Measurements from ENCODE around the gene HSPBAP1.

Gene HSPBAP1

DNA sequence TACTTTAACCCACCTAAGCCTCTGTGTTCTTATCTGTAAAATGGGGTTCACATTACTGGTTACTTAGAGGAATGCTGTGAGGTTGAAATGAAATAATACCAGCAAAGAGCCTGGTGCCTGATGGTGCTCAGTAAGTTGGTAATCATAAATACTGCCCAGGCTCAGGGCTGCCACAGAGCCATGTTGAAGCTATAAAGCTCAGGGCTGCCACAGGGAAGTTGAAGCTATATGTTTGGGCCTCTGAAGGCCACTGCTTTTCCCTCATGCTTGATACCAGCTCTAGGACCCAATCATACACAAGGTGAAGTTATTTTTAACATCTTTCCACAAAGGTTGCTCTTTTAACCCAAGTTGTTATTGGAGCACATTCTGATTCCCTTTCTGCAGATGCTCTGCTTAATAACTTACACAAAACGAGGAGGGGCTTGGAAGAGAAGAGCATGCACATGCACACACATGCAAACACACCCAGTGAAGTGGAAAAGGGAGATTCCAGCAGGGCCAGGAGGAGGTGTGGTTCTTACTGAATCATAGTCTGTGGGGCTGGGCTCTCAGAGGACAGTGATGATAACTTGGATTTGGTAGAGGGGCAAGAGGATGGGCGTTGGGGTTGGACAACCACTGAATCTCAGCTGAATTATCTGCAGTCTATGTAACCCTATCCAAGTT lies 95.5 kb downstream of the HSPBAP1 start:
- Histone ChIP-seq H3K36me3 (ENCODE audit: insufficient read depth, low read depth, low read length) (peaks cover 18% of the 10 kb centered on the region; the same call in 1 of the 2 replicates), H3K9ac (ENCODE audit: low read depth, low read length) (no peak overlapping the region), H3K9me3 (ENCODE audit: insufficient read depth, low read depth, low read length) (no peaks in the 10 kb centered on the region), H3K4me1 (ENCODE audit: insufficient read depth, low read length) (no peaks in the 10 kb centered on the region), H3K27ac (ENCODE audit: low read length) (no peak overlapping the region), H3K4me3 (ENCODE audit: low read length) (no peak overlapping the region), H3K27me3 (ENCODE audit: insufficient read depth, low read length) (no peaks in the 10 kb centered on the region)

- H3K27ac ChIP-seq (ENCODE audit: low read length), result no peak overlapping the region
Observed at GRCh38 chr3:122695927-122696561, 97.6 kb downstream of the HSPBAP1 start.

DNA sequence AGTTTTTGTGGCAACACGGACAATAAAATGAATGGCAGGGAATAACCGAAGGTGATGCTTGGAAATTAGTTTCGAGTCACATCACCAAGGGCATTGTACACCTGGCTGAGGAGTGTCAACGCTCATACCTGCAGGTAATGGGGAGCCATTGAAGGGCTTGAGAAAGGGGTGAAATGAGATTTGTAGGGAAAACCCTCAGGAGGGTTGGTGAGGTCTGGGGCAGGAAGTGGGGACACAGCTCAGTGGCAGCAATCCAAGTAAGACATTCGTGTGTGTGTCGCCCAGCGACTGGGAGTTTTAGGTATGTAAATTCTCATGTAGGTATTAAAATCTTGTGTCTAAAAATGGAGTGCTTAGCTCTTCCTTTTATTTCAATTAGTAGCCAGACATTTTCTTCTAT lies 98.7 kb downstream of the HSPBAP1 start:
- Histone ChIP-seq H3K27ac (ENCODE audit: low read length) (no peak overlapping the region), H3K9me3 (ENCODE audit: insufficient read depth, low read depth, low read length) (no peaks in the 10 kb centered on the region), H3K4me1 (ENCODE audit: insufficient read depth, low read length) (no peaks in the 10 kb centered on the region), H3K9ac (ENCODE audit: low read depth, low read length) (no peak overlapping the region), H3K36me3 (ENCODE audit: insufficient read depth, low read depth, low read length) (peaks cover 24% of the 10 kb centered on the region; the same call in 1 of the 2 replicates), H3K27me3 (ENCODE audit: insufficient read depth, low read length) (no peaks in the 10 kb centered on the region), H3K4me3 (ENCODE audit: low read length) (no peak overlapping the region)

More at GRCh38 chr3:122695927-122696561, 97.6 kb downstream of the HSPBAP1 start:
- H3K4me1 ChIP-seq (ENCODE audit: insufficient read depth, low read length), result no peaks in the 10 kb centered on the region
- H3K27me3 ChIP-seq (ENCODE audit: insufficient read depth, low read length), result no peaks in the 10 kb centered on the region
- peaks cover 27% of the 10 kb centered on the region; the same call in 1 of the 2 replicates for H3K36me3 ChIP-seq (ENCODE audit: insufficient read depth, low read depth, low read length)
- no peak overlapping the region for H3K9ac ChIP-seq (ENCODE audit: low read depth, low read length)
- H3K4me3 ChIP-seq (ENCODE audit: low read length), result no peak overlapping the region
- no peaks in the 10 kb centered on the region for H3K9me3 ChIP-seq (ENCODE audit: insufficient read depth, low read depth, low read length)

DNA sequence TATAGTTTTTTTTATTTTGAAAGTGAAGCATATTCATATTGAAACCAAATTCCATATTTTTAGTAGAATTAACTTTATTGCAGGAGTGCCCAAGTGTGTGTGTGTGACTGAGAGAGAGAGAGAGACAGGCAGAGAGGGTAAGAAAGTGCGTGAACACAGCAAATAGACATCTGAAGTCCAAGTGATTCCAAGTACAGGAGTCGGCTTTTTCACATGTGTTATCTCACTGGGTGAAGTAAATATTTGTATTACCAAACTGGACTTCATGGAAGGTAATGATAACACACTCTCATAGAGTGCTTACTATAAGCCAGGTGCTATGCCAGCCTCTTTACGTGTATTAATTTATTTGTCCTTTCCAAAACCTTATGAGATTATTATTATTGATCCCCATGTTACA lies 101.0 kb downstream of the HSPBAP1 start:
- H3K9me3 ChIP-seq (ENCODE audit: insufficient read depth, low read depth, low read length), result no peaks in the 10 kb centered on the region
- H3K27me3 ChIP-seq (ENCODE audit: insufficient read depth, low read length), result no peaks in the 10 kb centered on the region
- H3K4me1 ChIP-seq (ENCODE audit: insufficient read depth, low read length), result no peaks in the 10 kb centered on the region
- no peak overlapping the region for H3K27ac ChIP-seq (ENCODE audit: low read length)
- no peak overlapping the region for H3K4me3 ChIP-seq (ENCODE audit: low read length)
- no peak overlapping the region for H3K9ac ChIP-seq (ENCODE audit: low read depth, low read length)
- H3K36me3 ChIP-seq (ENCODE audit: insufficient read depth, low read depth, low read length), result peaks cover 12% of the 10 kb centered on the region; the same call in 1 of the 2 replicates

DNA sequence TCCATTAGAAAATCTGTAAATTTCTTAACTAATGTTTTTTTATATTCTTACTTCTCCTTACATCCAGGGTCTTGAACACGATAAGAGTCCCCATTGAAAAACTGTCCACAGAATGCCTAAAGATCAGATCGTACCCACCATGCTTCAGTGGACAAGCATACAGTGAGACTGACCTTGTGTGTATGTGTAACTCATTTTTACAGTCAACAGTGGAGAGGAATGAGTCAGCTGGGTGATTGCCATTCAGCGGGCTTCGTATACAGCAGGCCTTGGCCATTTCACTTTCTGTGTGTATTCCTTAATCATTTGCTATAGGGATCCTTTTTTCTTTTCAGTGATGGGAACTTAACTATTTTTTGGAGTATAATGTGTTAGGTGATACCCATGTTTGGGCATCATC lies 102.4 kb downstream of the HSPBAP1 start:
- Histone ChIP-seq H3K9me3 (ENCODE audit: insufficient read depth, low read depth, low read length) (no peaks in the 10 kb centered on the region), H3K9ac (ENCODE audit: low read depth, low read length) (no peak overlapping the region), H3K27me3 (ENCODE audit: insufficient read depth, low read length) (no peaks in the 10 kb centered on the region), H3K36me3 (ENCODE audit: insufficient read depth, low read depth, low read length) (peaks cover 12% of the 10 kb centered on the region; the same call in 1 of the 2 replicates), H3K27ac (ENCODE audit: low read length) (no peak overlapping the region), H3K4me3 (ENCODE audit: low read length) (no peak overlapping the region), H3K4me1 (ENCODE audit: insufficient read depth, low read length) (no peaks in the 10 kb centered on the region)

DNA sequence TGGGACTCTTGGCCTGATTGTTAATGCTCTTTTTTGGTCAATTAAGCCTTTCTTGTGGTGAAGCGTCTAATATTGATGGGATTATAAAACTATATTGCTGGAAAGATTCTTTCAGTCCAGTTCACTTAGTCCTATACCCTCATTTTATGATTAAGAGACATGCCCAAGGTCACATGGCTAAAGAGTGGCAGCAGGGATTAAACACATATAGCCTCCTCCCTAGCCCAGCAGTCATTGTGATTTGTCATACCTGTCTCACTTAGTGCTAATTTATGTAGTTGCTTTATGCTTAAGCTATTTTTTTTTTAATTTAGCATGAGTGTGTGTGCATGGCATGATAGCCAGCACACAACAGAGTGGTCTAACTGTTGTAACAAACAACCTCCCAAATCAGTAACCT lies 103.5 kb downstream of the HSPBAP1 start:
- Histone ChIP-seq H3K27me3 (ENCODE audit: insufficient read depth, low read length) (no peaks in the 10 kb centered on the region), H3K9ac (ENCODE audit: low read depth, low read length) (no peak overlapping the region), H3K4me3 (ENCODE audit: low read length) (no peak overlapping the region), H3K36me3 (ENCODE audit: insufficient read depth, low read depth, low read length) (peaks cover 12% of the 10 kb centered on the region; the same call in 1 of the 2 replicates), H3K9me3 (ENCODE audit: insufficient read depth, low read depth, low read length) (no peaks in the 10 kb centered on the region), H3K4me1 (ENCODE audit: insufficient read depth, low read length) (no peaks in the 10 kb centered on the region), H3K27ac (ENCODE audit: low read length) (no peak overlapping the region)

Data from iPS-20b (cell line).